BLaER1 (cell line): ENCODE measurements around the gene PPM1N.

Experiments
- H3K27ac ChIP-seq: shearing (Covaris generic); formaldehyde crosslinking; 2 replicates; pipeline ENCODE4 v1.8.1; 2022
- H3K27me3 ChIP-seq: shearing (Covaris generic); formaldehyde crosslinking; 2 replicates; pipeline ENCODE4 v1.8.1; 2022
- H3K36me3 ChIP-seq: shearing (Covaris generic); formaldehyde crosslinking; 2 replicates; pipeline ENCODE4 v1.8.1; 2022
- H3K4me1 ChIP-seq: shearing (Covaris generic); formaldehyde crosslinking; 2 replicates; pipeline ENCODE4 v1.8.1; 2022
- H3K4me2 ChIP-seq: shearing (Covaris generic); formaldehyde crosslinking; 2 replicates; pipeline ENCODE4 v1.8.1; 2022
- H3K4me3 ChIP-seq: shearing (Covaris generic); formaldehyde crosslinking; 2 replicates; pipeline ENCODE4 v1.8.1; 2022
- H3K9ac ChIP-seq: shearing (Covaris generic); formaldehyde crosslinking; 2 replicates; pipeline ENCODE4 v1.8.1; 2022
- H3K9me3 ChIP-seq: shearing (Covaris generic); formaldehyde crosslinking; 2 replicates; pipeline ENCODE4 v1.8.1; 2022
- H4K20me1 ChIP-seq: shearing (Covaris generic); formaldehyde crosslinking; 2 replicates; pipeline ENCODE4 v1.8.1; 2022
- Cebpa-rat ChIP-seq: shearing (Covaris generic); IDR thresholded peaks from 2 replicates; pipeline ENCODE4 v1.8.1; 2022

The PPM1N gene

GRCh38 chr19:45526971-45527370 is 28.7 kb downstream of the PPM1N start:
- no peak for TF ChIP-seq Cebpa-rat
- peak overlapping the region; percentile 26; the same call in 1 of the 2 replicates for H3K4me2 ChIP-seq
- peaks cover 5% of the 10 kb centered on the region for H4K20me1 ChIP-seq
- peaks cover 12% of the 10 kb centered on the region for H3K4me1 ChIP-seq
- H3K9me3 ChIP-seq: peaks cover 18% of the 10 kb centered on the region
- no peak overlapping the region for H3K4me3 ChIP-seq
- no peak overlapping the region for H3K27ac ChIP-seq
- H3K27me3 ChIP-seq: no peaks in the 10 kb centered on the region
- H3K36me3 ChIP-seq: peaks cover 58% of the 10 kb centered on the region
- no peak overlapping the region for H3K9ac ChIP-seq

GRCh38 chr19:45527731-45528130 is 29.5 kb downstream of the PPM1N start:
- no peak overlapping the region for H3K27ac ChIP-seq
- no peak overlapping the region for H3K9ac ChIP-seq
- no peak for TF ChIP-seq Cebpa-rat
- H4K20me1 ChIP-seq: peaks cover 5% of the 10 kb centered on the region; the same call in 1 of the 2 replicates
- H3K27me3 ChIP-seq: no peaks in the 10 kb centered on the region
- H3K4me2 ChIP-seq: no peak overlapping the region
- peaks cover 12% of the 10 kb centered on the region for H3K4me1 ChIP-seq
- H3K9me3 ChIP-seq: peaks cover 22% of the 10 kb centered on the region
- H3K4me3 ChIP-seq: no peak overlapping the region
- H3K36me3 ChIP-seq: peaks cover 52% of the 10 kb centered on the region

GRCh38 chr19:45528149-45528743 is 30.0 kb downstream of the PPM1N start:
- H3K9ac ChIP-seq: no peak overlapping the region
- no peak overlapping the region for H3K27ac ChIP-seq
- TF ChIP-seq Cebpa-rat: no peak
- no peak overlapping the region for H3K4me2 ChIP-seq
- H3K27me3 ChIP-seq: no peaks in the 10 kb centered on the region
- peaks cover 12% of the 10 kb centered on the region for H3K4me1 ChIP-seq
- peaks cover 50% of the 10 kb centered on the region for H3K36me3 ChIP-seq
- H3K9me3 ChIP-seq: peaks cover 22% of the 10 kb centered on the region
- H4K20me1 ChIP-seq: peaks cover 5% of the 10 kb centered on the region; the same call in 1 of the 2 replicates
- H3K4me3 ChIP-seq: no peak overlapping the region

GRCh38 chr19:45528744-45529419 is 30.6 kb downstream of the PPM1N start:
- peaks cover 22% of the 10 kb centered on the region for H3K9me3 ChIP-seq
- peaks cover 49% of the 10 kb centered on the region for H3K36me3 ChIP-seq
- H3K4me2 ChIP-seq: no peak overlapping the region
- no peak overlapping the region for H3K27ac ChIP-seq
- H3K4me1 ChIP-seq: peaks cover 12% of the 10 kb centered on the region
- H3K4me3 ChIP-seq: no peak overlapping the region
- no peak overlapping the region for H3K9ac ChIP-seq
- H3K27me3 ChIP-seq: no peaks in the 10 kb centered on the region
- H4K20me1 ChIP-seq: peaks cover 5% of the 10 kb centered on the region; the same call in 1 of the 2 replicates
- TF ChIP-seq Cebpa-rat: no peak

- Histone ChIP-seq H3K27ac (no peak overlapping the region), H3K4me2 (no peak overlapping the region), H4K20me1 (peaks cover 5% of the 10 kb centered on the region; the same call in 1 of the 2 replicates), H3K9ac (no peak overlapping the region), H3K9me3 (peaks cover 22% of the 10 kb centered on the region), H3K4me3 (no peak overlapping the region), H3K27me3 (no peaks in the 10 kb centered on the region), H3K36me3 (peaks cover 44% of the 10 kb centered on the region), H3K4me1 (peaks cover 12% of the 10 kb centered on the region)
- no peak for TF ChIP-seq Cebpa-rat
Observed at GRCh38 chr19:45529420-45529785, 31.2 kb downstream of the PPM1N start.

GRCh38 chr19:45531349-45531748 is 33.1 kb downstream of the PPM1N start:
- Histone ChIP-seq H3K4me1 (peaks cover 6% of the 10 kb centered on the region), H3K9ac (no peak overlapping the region), H3K4me3 (no peak overlapping the region), H3K36me3 (peaks cover 25% of the 10 kb centered on the region), H4K20me1 (peaks cover 5% of the 10 kb centered on the region; the same call in 1 of the 2 replicates), H3K4me2 (no peak overlapping the region), H3K27ac (no peak overlapping the region), H3K27me3 (no peaks in the 10 kb centered on the region), H3K9me3 (peaks cover 22% of the 10 kb centered on the region)
- no peak for TF ChIP-seq Cebpa-rat

GRCh38 chr19:45539459-45539858 is 41.2 kb downstream of the PPM1N start:
- H3K4me2 ChIP-seq: no peak overlapping the region
- no peaks in the 10 kb centered on the region for H3K27me3 ChIP-seq
- H3K36me3 ChIP-seq: no peaks in the 10 kb centered on the region
- no peak for TF ChIP-seq Cebpa-rat
- H3K4me3 ChIP-seq: no peak overlapping the region
- H3K9me3 ChIP-seq: peaks cover 18% of the 10 kb centered on the region
- H4K20me1 ChIP-seq: no peaks in the 10 kb centered on the region
- peaks cover 23% of the 10 kb centered on the region for H3K4me1 ChIP-seq
- H3K27ac ChIP-seq: no peak overlapping the region
- H3K9ac ChIP-seq: no peak overlapping the region

- Histone ChIP-seq H3K9me3 (peaks cover 13% of the 10 kb centered on the region), H3K9ac (no peak overlapping the region), H3K4me2 (no peak overlapping the region), H3K4me3 (no peak overlapping the region), H3K27me3 (no peaks in the 10 kb centered on the region), H3K27ac (no peak overlapping the region), H3K36me3 (no peaks in the 10 kb centered on the region), H3K4me1 (peaks cover 23% of the 10 kb centered on the region), H4K20me1 (no peaks in the 10 kb centered on the region)
- TF ChIP-seq Cebpa-rat: no peak
Observed at GRCh38 chr19:45542234-45542668, 44.0 kb downstream of the PPM1N start.

GRCh38 chr19:45547211-45547770 is 49.0 kb downstream of the PPM1N start:
- H3K27me3 ChIP-seq: no peaks in the 10 kb centered on the region
- no peaks in the 10 kb centered on the region for H3K9me3 ChIP-seq
- no peak overlapping the region for H3K4me2 ChIP-seq
- no peak overlapping the region for H3K9ac ChIP-seq
- no peak overlapping the region for H3K4me3 ChIP-seq
- peaks cover 15% of the 10 kb centered on the region for H4K20me1 ChIP-seq
- no peaks in the 10 kb centered on the region for H3K36me3 ChIP-seq
- peaks cover 16% of the 10 kb centered on the region for H3K4me1 ChIP-seq
- H3K27ac ChIP-seq: no peak overlapping the region
- no peak for TF ChIP-seq Cebpa-rat

GRCh38 chr19:45547965-45548609 is 49.8 kb downstream of the PPM1N start:
- Histone ChIP-seq H3K4me2 (no peak overlapping the region), H3K4me3 (no peak overlapping the region), H3K27ac (no peak overlapping the region), H3K27me3 (no peaks in the 10 kb centered on the region), H3K9me3 (no peaks in the 10 kb centered on the region), H4K20me1 (peaks cover 15% of the 10 kb centered on the region), H3K36me3 (peaks cover 4% of the 10 kb centered on the region; the same call in 1 of the 2 replicates), H3K4me1 (peaks cover 10% of the 10 kb centered on the region), H3K9ac (no peak overlapping the region)
- TF ChIP-seq Cebpa-rat: no peak
